ENCODE results near the gene ICAM1. TPM values are rescaled to one million over a fixed set of nuclear protein-coding genes. Genes with fewer than 3 reads are reported as not detected.

The ICAM1 gene
- total RNA-seq, 1 experiment from 2014 or later: 4.6 TPM

DNA sequence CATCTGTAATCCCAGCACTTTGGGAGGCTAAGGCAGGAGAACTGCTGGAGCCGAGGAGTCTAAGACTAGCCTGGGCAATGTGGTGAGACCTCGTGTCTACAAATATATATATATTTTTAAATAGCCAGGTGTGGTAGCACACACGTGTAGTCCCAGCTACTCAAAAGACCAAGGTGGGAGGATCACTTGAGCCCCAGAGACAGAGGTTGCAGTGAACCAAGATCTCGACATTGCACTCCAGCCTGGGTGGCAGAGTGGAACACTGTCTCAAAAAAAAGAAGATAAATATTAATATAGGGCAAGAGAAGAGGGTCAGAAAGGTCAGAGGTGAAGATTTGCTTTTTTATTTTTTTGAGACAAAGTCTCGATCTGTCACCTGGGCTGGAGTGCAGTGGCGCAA lies 24.4 kb upstream of the ICAM1 start:
- H3K27ac Mint-ChIP-seq (ENCODE audit: low read depth, unreplicated experiment): no peak overlapping the region
- no TSS peak for BruUV-seq (replicated peaks)
- no peaks in the 10 kb centered on the region for H3K27me3 Mint-ChIP-seq (ENCODE audit: insufficient read depth, unreplicated experiment)
- no peak for DNase-seq (ENCODE audit: unreplicated experiment)
- TF ChIP-seq, protein P1, sequence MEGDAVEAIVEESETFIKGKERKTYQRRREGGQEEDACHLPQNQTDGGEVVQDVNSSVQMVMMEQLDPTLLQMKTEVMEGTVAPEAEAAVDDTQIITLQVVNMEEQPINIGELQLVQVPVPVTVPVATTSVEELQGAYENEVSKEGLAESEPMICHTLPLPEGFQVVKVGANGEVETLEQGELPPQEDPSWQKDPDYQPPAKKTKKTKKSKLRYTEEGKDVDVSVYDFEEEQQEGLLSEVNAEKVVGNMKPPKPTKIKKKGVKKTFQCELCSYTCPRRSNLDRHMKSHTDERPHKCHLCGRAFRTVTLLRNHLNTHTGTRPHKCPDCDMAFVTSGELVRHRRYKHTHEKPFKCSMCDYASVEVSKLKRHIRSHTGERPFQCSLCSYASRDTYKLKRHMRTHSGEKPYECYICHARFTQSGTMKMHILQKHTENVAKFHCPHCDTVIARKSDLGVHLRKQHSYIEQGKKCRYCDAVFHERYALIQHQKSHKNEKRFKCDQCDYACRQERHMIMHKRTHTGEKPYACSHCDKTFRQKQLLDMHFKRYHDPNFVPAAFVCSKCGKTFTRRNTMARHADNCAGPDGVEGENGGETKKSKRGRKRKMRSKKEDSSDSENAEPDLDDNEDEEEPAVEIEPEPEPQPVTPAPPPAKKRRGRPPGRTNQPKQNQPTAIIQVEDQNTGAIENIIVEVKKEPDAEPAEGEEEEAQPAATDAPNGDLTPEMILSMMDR (IDR thresholded peaks at IDR 0.05; ENCODE audit: unreplicated experiment): no peak
- intact Hi-C loops (cut with micrococcal nuclease): no loop called here
- H3K9me3 Mint-ChIP-seq (ENCODE audit: unreplicated experiment): no peaks in the 10 kb centered on the region
- no peaks in the 10 kb centered on the region for H3K4me1 Mint-ChIP-seq (ENCODE audit: insufficient read depth, unreplicated experiment)
- POLR2A ChIA-PET: interaction anchor here (0.6 to 0.7 kb wide), 2 partner anchors 242 to 1119 kb away, joined by 3 to 4 read pairs; no protein-coding TSS in a partner anchor
- H3K4me3 Mint-ChIP-seq (ENCODE audit: unreplicated experiment): no peak overlapping the region
- CTCF ChIA-PET: interaction anchor here (0.7 to 1.0 kb wide), 2 partner anchors 25 to 187 kb away, joined by 4 to 5 read pairs; partner anchors contain the start of gene ICAM1
- no peaks in the 10 kb centered on the region for H3K36me3 Mint-ChIP-seq (ENCODE audit: insufficient read depth, unreplicated experiment)

DNA sequence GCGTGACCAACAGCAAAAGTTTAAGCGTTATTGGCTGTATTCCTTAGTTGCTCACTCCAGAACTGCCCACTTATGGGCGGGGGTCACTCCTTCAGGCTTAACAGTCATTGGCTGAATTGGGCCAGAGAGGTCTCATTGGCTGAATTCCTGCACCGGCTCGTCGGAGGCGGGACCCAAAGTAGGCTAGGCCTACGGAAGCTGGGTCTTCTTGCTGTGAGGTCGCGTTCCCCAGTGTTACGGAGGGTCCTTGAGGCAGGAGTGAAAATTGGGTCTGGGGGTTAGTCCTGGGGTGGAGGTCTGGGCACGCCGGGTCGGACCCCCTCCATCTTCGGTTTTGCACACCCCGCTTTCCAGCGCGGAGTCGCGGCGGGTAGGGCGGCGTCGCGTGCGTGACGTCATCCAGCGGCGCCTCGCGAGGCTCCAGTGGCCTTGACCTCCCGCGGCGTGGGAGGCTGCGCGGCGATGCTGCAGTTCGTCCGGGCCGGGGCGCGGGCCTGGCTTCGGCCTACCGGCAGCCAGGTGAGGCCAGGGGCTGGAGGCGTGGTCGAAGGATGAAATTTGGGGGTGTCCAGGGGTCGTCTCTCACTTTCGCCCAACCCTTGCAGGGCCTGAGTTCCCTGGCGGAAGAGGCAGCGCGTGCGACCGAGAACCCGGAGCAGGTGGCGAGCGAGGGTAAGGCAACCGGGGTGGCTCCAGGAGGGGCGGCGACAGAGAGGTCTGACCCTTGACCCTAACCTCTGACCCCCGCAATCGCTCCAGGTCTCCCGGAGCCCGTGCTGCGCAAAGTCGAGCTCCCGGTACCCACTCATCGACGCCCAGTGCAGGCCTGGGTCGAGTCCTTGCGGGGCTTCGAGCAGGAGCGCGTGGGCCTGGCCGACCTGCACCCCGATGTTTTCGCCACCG lies 18.9 kb upstream of the ICAM1 start, which contains the start of gene MRPL4:
TSS of gene MRPL4 (plus strand) at position 423 of the 903 bp plus-strand sequence. CDS start at position 463, 40 bp downstream.
- ChIA-PET POLR2A (interaction anchor here (0.6 to 2.7 kb wide), 14 partner anchors 8 to 321 kb away, joined by 3 to 7 read pairs (median 4); partner anchors contain the start of genes ICAM1, PPAN, RAVER1 and TYK2), CTCF (interaction anchor here (0.6 to 3.2 kb wide), 5 partner anchors 8 to 321 kb away, joined by 3 to 24 read pairs (median 4); no protein-coding TSS in a partner anchor)
- peaks cover 5% of the 10 kb centered on the region for H3K4me1 Mint-ChIP-seq (ENCODE audit: insufficient read depth, unreplicated experiment)
- peak within 1 kb of the TSS; percentile 97 for H3K27ac Mint-ChIP-seq (ENCODE audit: low read depth, unreplicated experiment)
- BruUV-seq (replicated peaks): no TSS peak
- peak; percentile 100 for DNase-seq (ENCODE audit: unreplicated experiment)
- TF ChIP-seq, protein P1 (IDR thresholded peaks at IDR 0.05; ENCODE audit: unreplicated experiment): no peak
- H3K4me3 Mint-ChIP-seq (ENCODE audit: unreplicated experiment): peak within 1 kb of the TSS; percentile 92
- no peaks in the 10 kb centered on the region for H3K27me3 Mint-ChIP-seq (ENCODE audit: insufficient read depth, unreplicated experiment)
- peaks cover 28% of the 10 kb centered on the region for H3K36me3 Mint-ChIP-seq (ENCODE audit: insufficient read depth, unreplicated experiment)
- no peaks in the 10 kb centered on the region for H3K9me3 Mint-ChIP-seq (ENCODE audit: unreplicated experiment)
- intact Hi-C loops (cut with micrococcal nuclease): loop anchor here (2.0 kb wide), 2 partner anchors 57 to 225 kb away; partner anchors contain the start of gene DNMT1

DNA sequence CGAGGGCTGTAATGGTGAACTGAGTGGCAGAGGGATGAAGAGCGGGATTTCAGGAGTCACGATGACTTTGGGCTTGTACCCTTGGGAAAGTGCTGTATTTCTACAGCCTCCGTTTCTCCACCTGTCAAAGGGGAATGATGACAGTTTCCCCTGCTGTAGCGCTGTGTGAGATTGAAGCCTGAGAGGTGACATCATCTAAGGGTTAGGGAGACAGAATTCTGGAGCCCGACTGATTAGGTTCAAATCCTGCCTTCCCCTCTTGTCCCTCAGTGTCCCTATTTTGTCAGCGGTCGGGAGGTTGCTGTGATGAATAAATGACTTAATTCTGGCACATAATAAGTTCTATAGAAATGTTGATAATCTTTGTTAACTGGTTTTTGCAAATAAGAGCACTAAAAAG lies 18.2 kb upstream of the ICAM1 start:
- CTCF ChIA-PET: no interaction called here

More for the DNA sequence above, 18.2 kb upstream of the ICAM1 start:
- Mint-ChIP-seq H3K36me3 (ENCODE audit: insufficient read depth, unreplicated experiment) (peaks cover 35% of the 10 kb centered on the region), H3K27me3 (ENCODE audit: insufficient read depth, unreplicated experiment) (no peaks in the 10 kb centered on the region), H3K9me3 (ENCODE audit: unreplicated experiment) (no peaks in the 10 kb centered on the region), H3K27ac (ENCODE audit: low read depth, unreplicated experiment) (peak overlapping the region; percentile 97), H3K4me1 (ENCODE audit: insufficient read depth, unreplicated experiment) (peaks cover 5% of the 10 kb centered on the region), H3K4me3 (ENCODE audit: unreplicated experiment) (peak overlapping the region; percentile 92)
- TF ChIP-seq, protein P1 (IDR thresholded peaks at IDR 0.05; ENCODE audit: unreplicated experiment): no peak
- POLR2A ChIA-PET: interaction anchor here (0.9 to 2.7 kb wide), 3 partner anchors 17 to 146 kb away, joined by 3 to 7 read pairs (median 7); partner anchors contain the start of gene PPAN
- no peak for DNase-seq (ENCODE audit: unreplicated experiment)
- TSS peak; percentile 59 for BruUV-seq (replicated peaks)
- intact Hi-C loops (cut with micrococcal nuclease): no loop called here
